Measurements from ENCODE around the gene MYMX. TPM values are rescaled to one million over a fixed set of nuclear protein-coding genes. Genes with fewer than 3 reads are reported as not detected.

The MYMX gene
- total and polyA plus RNA-seq, 4 donors: 0.14 TPM; not detected in 3

DNA sequence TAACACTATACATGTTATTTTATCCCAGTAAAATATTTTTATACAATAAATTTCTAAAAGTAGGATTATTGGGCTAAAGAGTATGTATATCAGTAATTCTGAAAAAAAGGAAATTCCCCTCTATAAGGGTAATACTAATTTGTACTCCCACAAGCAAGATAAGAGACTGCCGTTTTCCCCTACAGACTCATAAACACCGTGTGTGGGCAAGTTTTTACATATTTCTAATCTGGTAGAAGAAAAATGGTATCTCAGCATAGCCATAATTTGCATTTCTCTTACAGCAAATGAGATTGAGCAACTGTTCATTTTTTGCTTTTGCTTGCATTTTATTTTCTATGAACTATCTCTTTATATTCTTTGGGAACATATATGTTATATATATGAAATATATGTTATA is 26.0 kb upstream of the MYMX start (continued):
- TF ChIP-seq EGR1 (IDR thresholded peaks at IDR 0.05; ENCODE audit: low read depth in 2 of 2): no peak

- no peaks in the 10 kb centered on the region for H3K27me3 ChIP-seq (ENCODE audit: control insufficient read depth in 4 of 4, insufficient read depth in 4 of 4, low read length in 3 of 4)
- H3K36me3 ChIP-seq (ENCODE audit: control insufficient read depth in 4 of 4, insufficient read depth in 3 of 4, low read depth in 1 of 4, low read length in 3 of 4): no peaks in the 10 kb centered on the region
- H3K9ac ChIP-seq (ENCODE audit: low read depth in 1 of 2, low read length in 2 of 2): no peak overlapping the region
- no peaks in the 10 kb centered on the region for H3K4me1 ChIP-seq (ENCODE audit: control insufficient read depth in 4 of 4, insufficient read depth in 4 of 4, low read length in 3 of 4)
- TF ChIP-seq ZBTB33 (IDR thresholded peaks at IDR 0.05) (no peak), EGR1 (IDR thresholded peaks at IDR 0.05; ENCODE audit: low read depth in 2 of 2) (no peak), CTCF (IDR thresholded peaks at IDR 0.05; ENCODE audit: low read depth, low read length, missing input control) (no peak), FOXA2 (IDR thresholded peaks at IDR 0.05) (no peak), ATF3 (IDR thresholded peaks at IDR 0.05) (no peak), RXRA (IDR thresholded peaks at IDR 0.05) (no peak), HNF4A (conservative IDR thresholded peaks at IDR 0.05) (no peak), SP1 (IDR thresholded peaks at IDR 0.05) (no peak), TAF1 (conservative IDR thresholded peaks at IDR 0.05) (no peak), NR2F2 (IDR thresholded peaks at IDR 0.05) (no peak), RAD21 (IDR thresholded peaks at IDR 0.05) (no peak), JUND (IDR thresholded peaks at IDR 0.05) (no peak), GABPA (IDR thresholded peaks at IDR 0.05 in 1 of 2, conservative IDR thresholded peaks at IDR 0.05 in 1 of 2) (no peak), HNF4G (IDR thresholded peaks at IDR 0.05) (no peak), FOXA1 (IDR thresholded peaks at IDR 0.05) (no peak), YY1 (IDR thresholded peaks at IDR 0.05) (no peak), REST (IDR thresholded peaks at IDR 0.05) (no peak)
- TF ChIP-seq, protein P1, sequence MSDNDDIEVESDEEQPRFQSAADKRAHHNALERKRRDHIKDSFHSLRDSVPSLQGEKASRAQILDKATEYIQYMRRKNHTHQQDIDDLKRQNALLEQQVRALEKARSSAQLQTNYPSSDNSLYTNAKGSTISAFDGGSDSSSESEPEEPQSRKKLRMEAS (IDR thresholded peaks at IDR 0.05): no peak
- H3K27ac ChIP-seq (ENCODE audit: low read depth in 1 of 2, low read length in 2 of 2): no peak overlapping the region
- no peaks in the 10 kb centered on the region for H3K9me3 ChIP-seq (ENCODE audit: control insufficient read depth in 4 of 4, low read length in 3 of 4)
- WGBS: 62% methylated on average over 10 of the region's 10 CpGs
- H3K4me3 ChIP-seq (ENCODE audit: low read depth in 1 of 3, low read length in 3 of 3): no peak overlapping the region
- DNase-seq (ENCODE audit: low spot score): no peak
Observed at GRCh38 chr6:44192428-44193041, 24.2 kb upstream of the MYMX start.

Measured in liver (tissue), 9 donors.